ENCODE measurements around the gene FAM53B.

Gene FAM53B

GRCh38 chr10:124642088-124642710 is 102.0 kb downstream of the FAM53B start:
- peak; percentile 41 to 52 for DNase-seq

GRCh38 chr10:124641282-124642087 is 102.7 kb downstream of the FAM53B start:
- TF ChIP-seq GATA1 (IDR thresholded peaks at IDR 0.05; ENCODE audit: low read depth, low read length) (no peak), POLR2A (IDR thresholded peaks at IDR 0.05; ENCODE audit: low read length) (peak; percentile 73)
- DNase-seq: peak; percentile 89

More at GRCh38 chr10:124642088-124642710, 102.0 kb downstream of the FAM53B start:
- TF ChIP-seq GATA1 (IDR thresholded peaks at IDR 0.05; ENCODE audit: low read depth, low read length) (no peak), POLR2A (IDR thresholded peaks at IDR 0.05; ENCODE audit: low read length) (peak; percentile 9)

DNA sequence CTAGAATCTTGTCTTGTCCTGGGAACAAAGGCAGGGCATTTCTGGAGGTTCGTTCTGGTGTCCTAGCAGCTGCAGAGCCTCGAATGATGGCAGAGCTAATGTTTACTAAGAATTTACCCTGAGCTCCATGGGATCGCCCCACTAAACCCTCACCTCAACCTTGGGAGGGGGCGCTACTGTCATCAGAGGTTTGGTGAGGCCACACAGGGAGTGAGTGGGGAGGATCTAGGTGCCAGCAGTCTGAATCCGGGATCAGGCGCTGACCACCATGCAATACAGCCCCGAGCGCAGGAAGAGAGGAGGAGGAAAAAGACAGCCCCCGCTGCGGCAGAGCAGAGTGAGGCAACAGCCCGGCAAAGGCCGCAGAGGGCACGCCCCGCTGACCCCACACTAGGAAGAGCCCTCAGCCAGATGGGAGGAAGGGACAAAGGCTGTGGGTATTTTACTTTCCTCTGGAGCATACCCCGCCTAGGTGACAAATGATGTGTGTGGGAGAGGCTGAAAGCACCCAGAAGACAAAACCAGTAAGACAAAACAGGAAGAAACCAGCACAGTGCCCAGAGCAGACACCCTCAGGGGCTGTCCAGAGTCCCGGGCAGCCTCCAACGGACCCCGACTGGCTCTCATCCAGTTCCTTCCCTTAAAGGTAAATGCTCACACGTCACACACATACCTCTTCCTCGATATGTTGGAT is 103.5 kb downstream of the FAM53B start:
- peak; percentile 39 to 56 for DNase-seq
- no peak for TF ChIP-seq POLR2A (IDR thresholded peaks at IDR 0.05; ENCODE audit: low read length)
- no peak for TF ChIP-seq GATA1 (IDR thresholded peaks at IDR 0.05; ENCODE audit: low read depth, low read length)

DNA sequence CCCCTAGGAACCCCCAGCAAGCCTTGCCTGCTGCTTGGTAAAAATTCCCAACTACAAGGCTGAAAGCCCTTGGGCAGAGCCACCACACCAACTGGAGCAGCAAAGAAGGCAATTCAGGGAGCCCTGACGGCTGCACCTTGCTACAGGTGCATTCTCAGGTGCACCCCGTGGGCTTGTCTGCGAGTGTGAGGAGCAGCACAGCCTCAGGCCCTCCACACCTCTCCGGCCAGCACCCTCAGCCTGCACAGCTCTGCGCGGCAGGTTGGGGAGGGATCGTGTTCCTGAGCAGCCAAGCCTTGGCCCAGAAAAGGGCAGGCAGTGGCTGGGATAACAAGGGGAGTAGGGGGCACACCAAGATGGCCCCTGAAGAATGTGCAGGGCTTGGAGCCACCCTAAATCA is 104.1 kb downstream of the FAM53B start:
- no peak for DNase-seq
- no peak for TF ChIP-seq GATA1 (IDR thresholded peaks at IDR 0.05; ENCODE audit: low read depth, low read length)
- no peak for TF ChIP-seq POLR2A (IDR thresholded peaks at IDR 0.05; ENCODE audit: low read length)

DNA sequence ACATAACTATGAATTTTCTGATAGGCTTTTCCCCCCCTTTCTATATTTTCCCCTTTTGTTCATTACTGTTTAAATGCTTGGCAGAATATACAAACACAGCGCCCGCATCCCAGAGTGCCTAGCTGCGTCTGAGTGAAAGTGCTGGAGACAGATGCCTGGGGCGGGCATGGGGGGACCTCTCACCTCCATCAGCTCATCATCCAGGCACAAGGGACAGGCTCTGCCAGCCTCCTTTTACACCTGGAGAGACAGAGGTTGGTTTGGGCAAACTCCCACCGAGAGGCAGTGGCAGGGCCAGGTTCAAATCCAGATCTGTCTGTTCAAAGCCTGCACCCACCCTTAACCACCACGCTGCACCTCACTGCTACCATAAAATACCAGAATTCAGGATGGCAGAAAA is 104.5 kb downstream of the FAM53B start:
- TF ChIP-seq POLR2A (IDR thresholded peaks at IDR 0.05; ENCODE audit: low read length): no peak
- no peak for TF ChIP-seq GATA1 (IDR thresholded peaks at IDR 0.05; ENCODE audit: low read depth, low read length)
- no peak for DNase-seq

GRCh38 chr10:124639206-124639605 is 105.0 kb downstream of the FAM53B start:
- DNase-seq: no peak
- TF ChIP-seq GATA1 (IDR thresholded peaks at IDR 0.05; ENCODE audit: low read depth, low read length) (no peak), POLR2A (IDR thresholded peaks at IDR 0.05; ENCODE audit: low read length) (no peak)

DNA sequence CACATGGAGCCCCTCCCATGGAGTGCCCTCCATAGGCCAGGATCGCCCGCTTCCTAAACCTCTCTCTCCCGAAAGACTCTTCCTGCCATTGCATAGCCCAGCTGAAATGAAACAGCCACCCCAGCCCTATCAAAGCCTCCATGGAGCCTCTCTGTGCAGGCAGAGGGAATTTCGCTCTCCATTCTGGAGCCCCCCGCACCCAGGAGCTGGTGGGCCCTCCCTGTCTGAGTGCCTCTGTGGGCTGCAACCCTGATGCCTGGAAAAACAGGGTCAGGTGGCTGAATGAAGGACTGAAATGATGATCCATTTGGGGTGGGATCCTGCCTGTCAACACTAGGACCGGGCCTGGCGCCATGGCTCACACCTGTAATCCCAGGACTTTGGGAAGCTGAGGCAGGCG is 106.4 kb downstream of the FAM53B start:
- DNase-seq: no peak
- TF ChIP-seq POLR2A (IDR thresholded peaks at IDR 0.05; ENCODE audit: low read length) (no peak), GATA1 (IDR thresholded peaks at IDR 0.05; ENCODE audit: low read depth, low read length) (no peak)

- no peak for DNase-seq
- TF ChIP-seq GATA1 (IDR thresholded peaks at IDR 0.05; ENCODE audit: low read depth, low read length) (no peak), POLR2A (IDR thresholded peaks at IDR 0.05; ENCODE audit: low read length) (no peak)
These were observed 107.0 kb downstream of the FAM53B start for GRCh38 chr10:124637091-124637700.

DNA sequence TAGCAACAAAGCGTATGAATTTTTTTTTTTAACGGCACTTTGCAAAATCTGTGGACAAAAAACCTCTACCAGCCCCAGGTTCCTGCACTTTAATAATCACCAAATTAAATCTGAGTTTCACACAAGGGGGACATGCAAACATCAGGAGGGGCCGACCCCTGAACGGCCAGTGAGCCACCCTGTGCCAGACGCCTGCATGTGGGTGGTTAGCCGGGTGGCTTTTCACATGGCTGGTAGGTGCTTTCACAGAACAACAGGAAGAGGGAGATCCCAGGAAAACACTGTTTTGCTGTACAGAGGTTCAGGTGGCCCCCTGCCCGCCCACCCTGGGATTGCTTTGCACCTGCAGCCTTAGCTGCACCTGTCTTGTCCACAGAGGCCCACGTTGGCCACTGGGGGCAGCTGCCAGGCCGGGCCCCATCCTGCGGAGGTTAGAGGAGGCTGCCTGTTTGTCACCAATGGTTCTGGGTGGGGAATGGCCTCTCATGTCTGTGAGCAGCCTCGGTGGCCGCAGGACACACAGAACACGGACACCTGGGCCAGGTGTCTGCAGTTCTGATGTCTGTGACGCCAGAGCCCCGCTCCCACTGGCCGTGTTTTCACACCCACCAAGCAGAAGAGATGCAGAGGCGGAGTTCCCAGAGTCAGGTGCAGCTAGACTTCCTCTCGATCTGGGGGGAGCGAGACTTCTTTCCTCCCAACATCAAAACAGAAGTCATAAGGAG is 107.7 kb downstream of the FAM53B start:
- TF ChIP-seq GATA1 (IDR thresholded peaks at IDR 0.05; ENCODE audit: low read depth, low read length) (no peak), POLR2A (IDR thresholded peaks at IDR 0.05; ENCODE audit: low read length) (no peak)
- DNase-seq: no peak

DNA sequence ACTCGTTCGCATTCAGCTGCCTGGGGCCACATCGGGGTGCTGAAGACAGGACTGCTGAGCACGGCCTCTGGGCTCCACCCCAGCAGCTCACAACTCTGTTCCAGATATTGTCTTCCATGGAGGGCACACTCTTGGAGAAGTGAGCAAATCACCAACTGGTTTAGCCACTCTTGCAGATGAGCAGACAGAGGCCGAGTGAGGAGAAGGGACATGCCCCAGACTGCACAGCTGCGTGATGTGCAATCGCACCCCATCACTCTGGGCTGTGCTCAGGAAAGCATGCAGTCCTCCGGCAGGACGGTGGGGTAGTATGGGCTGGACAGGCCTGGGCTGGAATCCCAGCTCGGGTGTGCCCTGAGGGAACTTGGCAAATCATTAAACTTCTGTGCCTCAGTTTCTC is 111.6 kb downstream of the FAM53B start:
- TF ChIP-seq GATA1 (IDR thresholded peaks at IDR 0.05; ENCODE audit: low read depth, low read length) (no peak), POLR2A (IDR thresholded peaks at IDR 0.05; ENCODE audit: low read length) (no peak)
- DNase-seq: no peak

GRCh38 chr10:124632064-124632531 is 112.1 kb downstream of the FAM53B start:
- peak; percentile 50 to 53 for DNase-seq
- TF ChIP-seq POLR2A (IDR thresholded peaks at IDR 0.05; ENCODE audit: low read length): no peak
- TF ChIP-seq GATA1 (IDR thresholded peaks at IDR 0.05; ENCODE audit: low read depth, low read length): no peak

DNA sequence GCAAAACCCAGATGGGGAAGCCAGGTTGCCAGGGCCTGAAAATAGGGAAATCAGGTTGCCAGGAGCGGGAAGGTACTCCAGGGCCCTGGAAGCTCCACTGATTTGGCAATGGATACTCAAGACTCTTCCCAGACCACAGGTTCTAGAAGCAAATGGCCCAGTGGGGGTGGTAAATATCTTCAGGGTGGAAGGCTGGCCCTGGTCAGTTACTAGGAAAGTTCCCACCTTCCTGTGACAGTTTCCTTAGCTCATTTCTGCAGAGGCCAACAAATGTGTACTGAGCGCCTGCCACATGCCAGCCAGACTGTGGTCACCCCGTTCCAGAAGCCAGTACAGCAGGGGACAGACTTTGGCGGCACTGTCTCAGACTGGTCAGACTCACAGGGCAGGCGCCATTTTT is 113.6 kb downstream of the FAM53B start:
- no peak for DNase-seq
- TF ChIP-seq POLR2A (IDR thresholded peaks at IDR 0.05; ENCODE audit: low read length): no peak
- no peak for TF ChIP-seq GATA1 (IDR thresholded peaks at IDR 0.05; ENCODE audit: low read depth, low read length)

GRCh38 chr10:124629842-124630241 is 114.3 kb downstream of the FAM53B start:
- no peak for DNase-seq
- TF ChIP-seq POLR2A (IDR thresholded peaks at IDR 0.05; ENCODE audit: low read length): no peak
- no peak for TF ChIP-seq GATA1 (IDR thresholded peaks at IDR 0.05; ENCODE audit: low read depth, low read length)

All from erythroblast (primary cell).